ENCODE results near the gene VWA8. TPM values are rescaled to one million over a fixed set of nuclear protein-coding genes. Genes with fewer than 3 reads are reported as not detected.

VWA8 gene
- polyA plus RNA-seq, 1 donor (not counting 4 experiments of a cell fraction or from before 2014, with no cell fraction given) = 17.8 TPM

- peaks cover 4% of the 10 kb centered on the region for H3K4me1 ChIP-seq (ENCODE audit: control insufficient read depth, extremely low read depth, insufficient read depth, low read length)
- peak; percentile 51 for FAIRE-seq
Measured at GRCh38 chr13:41645331-41645730, 315.6 kb downstream of the VWA8 start.

GRCh38 chr13:41644742-41645141 lies 316.2 kb downstream of the VWA8 start:
- Histone ChIP-seq H2AFZ (ENCODE audit: control insufficient read depth, low read length) (no peak overlapping the region), H4K20me1 (ENCODE audit: control insufficient read depth, extremely low read depth, insufficient read depth, low read length) (no peaks in the 10 kb centered on the region), H3K9me3 (ENCODE audit: control insufficient read depth, low read depth, low read length) (no peaks in the 10 kb centered on the region), H3K4me3 (ENCODE audit: control insufficient read depth in 2 of 3, extremely low read depth in 1 of 3, insufficient read depth in 2 of 3, low read depth in 1 of 3, low read length in 3 of 3) (no peak overlapping the region), H3K9me1 (ENCODE audit: control insufficient read depth, extremely low read depth, insufficient read depth, low read length) (no peaks in the 10 kb centered on the region), H3K27me3 (ENCODE audit: control insufficient read depth, extremely low read depth, insufficient read depth, low read length) (no peaks in the 10 kb centered on the region), H3K4me2 (ENCODE audit: control insufficient read depth, extremely low read depth, insufficient read depth, low read depth, low read length) (no peak overlapping the region), H3K9ac (ENCODE audit: control insufficient read depth, extremely low read depth, insufficient read depth, low read length) (no peak overlapping the region), H3K4me1 (ENCODE audit: control insufficient read depth, extremely low read depth, insufficient read depth, low read length) (peaks cover 4% of the 10 kb centered on the region), H3K79me2 (ENCODE audit: control insufficient read depth, insufficient read depth, low read length) (no peaks in the 10 kb centered on the region), H3K36me3 (ENCODE audit: control insufficient read depth in 2 of 2, extremely low read depth in 1 of 2, insufficient read depth in 2 of 2, low read length in 2 of 2) (no peaks in the 10 kb centered on the region), H3K27ac (ENCODE audit: control insufficient read depth, insufficient read depth, low read length) (no peak overlapping the region)
- dilution Hi-C loops (cut with MboI; ENCODE audit: extremely low pct_ligation_motif_present, low sequenced_read_pairs) = no loop called here
- no peak for FAIRE-seq
- no peak for DNase-seq (ENCODE audit: low read depth, low spot score)
- no peak for TF ChIP-seq EZH2 (IDR thresholded peaks at IDR 0.05; ENCODE audit: low read length)
- TF ChIP-seq CTCF (optimal IDR thresholded peaks at IDR 0.05 in 1 of 3, IDR thresholded peaks at IDR 0.05 in 1 of 3, conservative IDR thresholded peaks at IDR 0.05 in 1 of 3; ENCODE audit: extremely low read depth in 1 of 3, insufficient read depth in 2 of 3, low read length in 3 of 3) = no peak

More at GRCh38 chr13:41645331-41645730, 315.6 kb downstream of the VWA8 start:
- Histone ChIP-seq H3K4me2 (ENCODE audit: control insufficient read depth, extremely low read depth, insufficient read depth, low read depth, low read length) (no peak overlapping the region), H3K9ac (ENCODE audit: control insufficient read depth, extremely low read depth, insufficient read depth, low read length) (no peak overlapping the region), H3K36me3 (ENCODE audit: control insufficient read depth in 2 of 2, extremely low read depth in 1 of 2, insufficient read depth in 2 of 2, low read length in 2 of 2) (no peaks in the 10 kb centered on the region), H4K20me1 (ENCODE audit: control insufficient read depth, extremely low read depth, insufficient read depth, low read length) (no peaks in the 10 kb centered on the region), H3K9me1 (ENCODE audit: control insufficient read depth, extremely low read depth, insufficient read depth, low read length) (no peaks in the 10 kb centered on the region), H3K4me3 (ENCODE audit: control insufficient read depth in 2 of 3, extremely low read depth in 1 of 3, insufficient read depth in 2 of 3, low read depth in 1 of 3, low read length in 3 of 3) (no peak overlapping the region), H3K27ac (ENCODE audit: control insufficient read depth, insufficient read depth, low read length) (no peak overlapping the region), H3K27me3 (ENCODE audit: control insufficient read depth, extremely low read depth, insufficient read depth, low read length) (no peaks in the 10 kb centered on the region), H3K9me3 (ENCODE audit: control insufficient read depth, low read depth, low read length) (no peaks in the 10 kb centered on the region), H3K79me2 (ENCODE audit: control insufficient read depth, insufficient read depth, low read length) (no peaks in the 10 kb centered on the region), H2AFZ (ENCODE audit: control insufficient read depth, low read length) (no peak overlapping the region)
- dilution Hi-C loops (cut with MboI; ENCODE audit: extremely low pct_ligation_motif_present, low sequenced_read_pairs) = no loop called here
- DNase-seq (ENCODE audit: low read depth, low spot score) = no peak
- TF ChIP-seq EZH2 (IDR thresholded peaks at IDR 0.05; ENCODE audit: low read length) (no peak), CTCF (optimal IDR thresholded peaks at IDR 0.05 in 1 of 3, IDR thresholded peaks at IDR 0.05 in 1 of 3, conservative IDR thresholded peaks at IDR 0.05 in 1 of 3; ENCODE audit: extremely low read depth in 1 of 3, insufficient read depth in 2 of 3, low read length in 3 of 3) (no peak)
